Measurements from ENCODE around the gene SRPK2. TPM values are rescaled to one million over a fixed set of nuclear protein-coding genes. Genes with fewer than 3 reads are reported as not detected.

SRPK2 gene
- total and polyA plus RNA-seq, 2 of the 13 experiments (the other 11 are each of a cell fraction or from before 2014, with no cell fraction given): 10.1 to 22.3 TPM

GRCh38 chr7:105426606-105427146, 38.0 kb upstream of the SRPK2 start:
- FAIRE-seq: no peak
- ChIA-PET CTCF (ENCODE audit: low intra/inter-chr PET ratio, low total read pairs) (no interaction called here), POLR2A (interaction anchor here (0.7 to 0.8 kb wide), 2 partner anchors 44 to 105 kb away, joined by 3 read pairs; partner anchors contain the start of gene RINT1)
- Histone ChIP-seq H3K4me1 (ENCODE audit: insufficient read depth, low read length) (peaks cover 4% of the 10 kb centered on the region; the same call in 1 of the 2 replicates), H4K20me1 (ENCODE audit: insufficient read depth, low read length) (no peaks in the 10 kb centered on the region), H3K4me2 (ENCODE audit: low read depth, low read length) (no peak overlapping the region), H3K27ac (ENCODE audit: extremely low read length, insufficient read depth, low read length) (no peak overlapping the region), H3K4me3 (replicated peaks in 1 of 3; ENCODE audit: insufficient read depth in 1 of 3, low read depth in 2 of 3, low read length in 3 of 3) (no peak overlapping the region), H3K36me3 (replicated peaks in 1 of 2; ENCODE audit: control insufficient read depth in 1 of 2, insufficient read depth in 2 of 2, low read length in 2 of 2) (no peaks in the 10 kb centered on the region), H3K9me3 (ENCODE audit: low read length) (no peaks in the 10 kb centered on the region), H3K9ac (ENCODE audit: insufficient read depth, low read depth, low read length) (no peak overlapping the region), H3K79me2 (ENCODE audit: insufficient read depth, low read length) (no peaks in the 10 kb centered on the region), H2AFZ (ENCODE audit: low read length) (no peak overlapping the region), H3K27me3 (ENCODE audit: control insufficient read depth in 1 of 2, insufficient read depth in 2 of 2, low read length in 2 of 2) (no peaks in the 10 kb centered on the region; a peak in 1 of 5 replicates)
- ATAC-seq: no peak
- WGBS (ENCODE audit: low lambda C conversion rate): 21% methylated on average over 2 of the region's 2 CpGs
- in situ Hi-C loops (cut with HindIII; ENCODE audit: extremely low pct_ligation_motif_present, low pct_unique_long_range_greater_than_20kb) (no loop called here), intact Hi-C loops (cut with micrococcal nuclease; ENCODE audit: unreplicated experiment) (no loop called here)
- BruUV-seq (replicated peaks): no TSS peak
- no peak for DNase-seq (ENCODE audit: low spot score)
- TF ChIP-seq, protein P1, sequence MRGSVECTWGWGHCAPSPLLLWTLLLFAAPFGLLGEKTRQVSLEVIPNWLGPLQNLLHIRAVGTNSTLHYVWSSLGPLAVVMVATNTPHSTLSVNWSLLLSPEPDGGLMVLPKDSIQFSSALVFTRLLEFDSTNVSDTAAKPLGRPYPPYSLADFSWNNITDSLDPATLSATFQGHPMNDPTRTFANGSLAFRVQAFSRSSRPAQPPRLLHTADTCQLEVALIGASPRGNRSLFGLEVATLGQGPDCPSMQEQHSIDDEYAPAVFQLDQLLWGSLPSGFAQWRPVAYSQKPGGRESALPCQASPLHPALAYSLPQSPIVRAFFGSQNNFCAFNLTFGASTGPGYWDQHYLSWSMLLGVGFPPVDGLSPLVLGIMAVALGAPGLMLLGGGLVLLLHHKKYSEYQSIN (CRISPR knock-in tag; IDR thresholded peaks at IDR 0.05; ENCODE audit: borderline replicate concordance): no peak
- TF ChIP-seq ATM (IDR thresholded peaks at IDR 0.05; ENCODE audit: borderline replicate concordance) (no peak), ZNF296 (CRISPR knock-in tag; conservative IDR thresholded peaks at IDR 0.05) (no peak), ZNF263 (CRISPR knock-in tag; IDR thresholded peaks at IDR 0.05) (no peak), ZNF562 (CRISPR knock-in tag; IDR thresholded peaks at IDR 0.05; ENCODE audit: borderline replicate concordance) (no peak), MED13 (CRISPR knock-in tag; IDR thresholded peaks at IDR 0.05) (no peak), TCF12 (IDR thresholded peaks at IDR 0.05) (no peak), TCF12 (CRISPR knock-in tag; IDR thresholded peaks at IDR 0.05) (no peak), NR2F2 (IDR thresholded peaks at IDR 0.05; ENCODE audit: borderline replicate concordance, low read depth) (no peak), ATF1 (CRISPR knock-in tag; IDR thresholded peaks at IDR 0.05) (no peak), E2F5 (CRISPR knock-in tag; conservative IDR thresholded peaks at IDR 0.05) (no peak), ZNF260 (CRISPR knock-in tag; IDR thresholded peaks at IDR 0.05; ENCODE audit: borderline replicate concordance, low read depth) (no peak), ARNT2 (CRISPR knock-in tag; IDR thresholded peaks at IDR 0.05; ENCODE audit: low read depth) (no peak), ELF4 (CRISPR knock-in tag; IDR thresholded peaks at IDR 0.05; ENCODE audit: borderline replicate concordance) (no peak), NR3C1 (CRISPR knock-in tag; IDR thresholded peaks at IDR 0.05) (no peak), TGIF2 (CRISPR knock-in tag; IDR thresholded peaks at IDR 0.05) (no peak)
- TF ChIP-seq, protein P2, sequence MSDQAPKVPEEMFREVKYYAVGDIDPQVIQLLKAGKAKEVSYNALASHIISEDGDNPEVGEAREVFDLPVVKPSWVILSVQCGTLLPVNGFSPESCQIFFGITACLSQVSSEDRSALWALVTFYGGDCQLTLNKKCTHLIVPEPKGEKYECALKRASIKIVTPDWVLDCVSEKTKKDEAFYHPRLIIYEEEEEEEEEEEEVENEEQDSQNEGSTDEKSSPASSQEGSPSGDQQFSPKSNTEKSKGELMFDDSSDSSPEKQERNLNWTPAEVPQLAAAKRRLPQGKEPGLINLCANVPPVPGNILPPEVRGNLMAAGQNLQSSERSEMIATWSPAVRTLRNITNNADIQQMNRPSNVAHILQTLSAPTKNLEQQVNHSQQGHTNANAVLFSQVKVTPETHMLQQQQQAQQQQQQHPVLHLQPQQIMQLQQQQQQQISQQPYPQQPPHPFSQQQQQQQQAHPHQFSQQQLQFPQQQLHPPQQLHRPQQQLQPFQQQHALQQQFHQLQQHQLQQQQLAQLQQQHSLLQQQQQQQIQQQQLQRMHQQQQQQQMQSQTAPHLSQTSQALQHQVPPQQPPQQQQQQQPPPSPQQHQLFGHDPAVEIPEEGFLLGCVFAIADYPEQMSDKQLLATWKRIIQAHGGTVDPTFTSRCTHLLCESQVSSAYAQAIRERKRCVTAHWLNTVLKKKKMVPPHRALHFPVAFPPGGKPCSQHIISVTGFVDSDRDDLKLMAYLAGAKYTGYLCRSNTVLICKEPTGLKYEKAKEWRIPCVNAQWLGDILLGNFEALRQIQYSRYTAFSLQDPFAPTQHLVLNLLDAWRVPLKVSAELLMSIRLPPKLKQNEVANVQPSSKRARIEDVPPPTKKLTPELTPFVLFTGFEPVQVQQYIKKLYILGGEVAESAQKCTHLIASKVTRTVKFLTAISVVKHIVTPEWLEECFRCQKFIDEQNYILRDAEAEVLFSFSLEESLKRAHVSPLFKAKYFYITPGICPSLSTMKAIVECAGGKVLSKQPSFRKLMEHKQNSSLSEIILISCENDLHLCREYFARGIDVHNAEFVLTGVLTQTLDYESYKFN (CRISPR knock-in tag; conservative IDR thresholded peaks at IDR 0.05): no peak

Measured in HepG2 (cell line).